Anterior cingulate cortex (tissue), 58 donors: ENCODE results near the gene TFCP2.
"Not testable (repeated sequence)": the region's sequence is repeated elsewhere in the genome, so short reads cannot be mapped to it uniquely, and the experiment has no call there.

Experiments used
- DNase-seq, 58 donors: peaks; one replicate each; lab custom pipeline; 2025; lab: John Stamatoyannopoulos, UW

The TFCP2 gene

DNA sequence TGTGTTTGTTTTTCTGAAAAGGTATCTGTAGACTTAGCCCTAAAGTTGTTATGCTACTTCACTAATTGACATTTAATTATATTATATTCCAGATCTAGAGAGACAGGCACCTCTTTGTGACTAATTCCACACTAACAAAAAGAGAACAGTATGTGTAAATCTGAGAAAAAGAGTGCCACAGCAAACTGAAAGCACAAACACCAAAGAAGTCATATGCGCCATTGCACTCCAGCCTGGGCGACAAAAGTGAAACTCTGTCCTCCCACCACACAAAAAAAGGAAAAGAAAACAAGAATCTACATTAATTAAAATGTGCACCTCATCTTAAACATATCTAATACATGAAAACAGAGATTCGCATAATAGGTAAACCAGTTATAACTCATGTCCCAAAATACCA lies 85.1 kb downstream of the TFCP2 start:
- DNase-seq = no peak

DNA sequence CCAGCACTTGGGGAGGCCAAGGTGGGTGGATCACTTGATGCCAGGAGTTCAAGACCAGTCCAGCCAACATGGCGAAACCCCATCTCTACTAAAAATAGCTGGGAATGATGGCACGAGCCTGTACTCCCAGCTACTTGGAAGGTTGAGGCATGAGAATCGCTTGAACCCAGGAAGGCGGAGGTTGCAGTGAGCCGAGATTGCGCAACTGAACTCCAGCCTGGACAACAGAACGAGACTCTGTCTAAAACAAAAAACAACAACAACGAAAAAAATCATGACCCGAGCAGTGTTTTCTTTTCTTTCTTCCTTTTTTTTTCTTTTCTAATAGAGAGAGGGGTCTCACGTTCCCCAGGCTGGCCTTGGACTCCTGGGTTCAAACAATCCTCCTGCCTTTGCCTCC lies 86.0 kb downstream of the TFCP2 start:
- DNase-seq = no peak

DNA sequence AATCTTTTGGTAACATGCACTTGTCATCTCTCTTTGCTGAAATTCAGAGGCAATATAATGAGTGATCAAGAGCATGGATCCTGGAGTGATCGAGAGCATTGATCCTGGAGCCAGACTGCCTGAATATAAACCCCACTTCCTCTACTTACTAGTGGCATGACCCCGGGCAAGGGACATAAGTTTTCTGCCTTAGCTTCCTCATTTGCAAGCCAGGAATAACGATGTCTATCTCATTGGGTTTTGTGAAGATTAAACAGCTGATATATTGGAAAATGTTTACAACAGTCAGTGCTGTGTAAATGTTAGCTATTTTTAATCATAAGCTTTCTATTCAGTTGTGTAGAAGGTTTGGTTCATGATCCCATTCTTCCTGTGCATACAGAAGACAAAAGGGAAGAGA lies 87.2 kb downstream of the TFCP2 start:
- DNase-seq = no peak

DNA sequence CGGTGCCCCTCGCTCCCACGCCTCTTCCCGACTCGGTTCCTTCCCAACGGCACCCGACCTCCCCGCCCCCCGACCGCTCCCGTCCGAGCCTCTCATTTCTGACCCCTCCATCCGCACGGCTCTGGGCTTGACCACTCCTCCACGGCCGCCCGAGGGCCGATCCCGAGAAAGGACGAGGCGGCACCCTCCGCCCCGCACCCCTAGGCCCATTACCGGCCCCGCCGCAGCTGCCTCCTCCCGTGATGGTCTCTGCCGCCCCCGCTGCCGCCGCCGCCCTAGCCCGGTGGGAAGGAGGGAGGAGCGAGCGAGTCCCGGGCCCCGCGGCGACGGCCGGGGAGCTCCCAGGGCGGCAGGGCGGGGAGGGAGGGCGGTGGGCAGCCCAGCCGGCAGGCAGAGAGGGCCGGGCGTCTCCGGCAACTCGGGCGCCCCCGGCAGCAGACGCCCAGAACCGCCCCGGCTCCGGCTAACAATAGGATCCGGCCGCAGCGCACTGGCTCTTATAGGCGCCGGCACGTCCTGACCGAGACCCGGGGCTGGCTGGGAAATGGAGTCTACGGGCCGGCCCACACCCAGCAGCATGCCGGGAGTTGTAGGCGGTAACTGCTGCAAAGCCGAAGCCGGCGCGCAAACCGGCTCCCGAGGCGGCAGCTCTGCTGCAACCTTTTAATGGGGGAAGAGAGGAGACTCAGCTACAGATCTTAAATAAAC lies 89.7 kb downstream of the TFCP2 start, which contains the start of gene CSRNP2:
CSRNP2 (minus strand) TSS at position 471 of the 708 bp plus-strand sequence. CDS start 7,035 bp downstream, outside the sequence.
- peak; percentile 64 to 99 (median 95) for DNase-seq

- peak in 20 of 58 donors; percentile 3 to 71 (median 43) for DNase-seq
Measured at GRCh38 chr12:51082561-51083125, 90.3 kb downstream of the TFCP2 start.

- DNase-seq = no peak
Measured at GRCh38 chr12:51081421-51081820, 91.5 kb downstream of the TFCP2 start.

- DNase-seq = no peak
Measured at GRCh38 chr12:51080136-51080535, 92.8 kb downstream of the TFCP2 start.

GRCh38 chr12:51078866-51079265 lies 94.1 kb downstream of the TFCP2 start:
- DNase-seq = not testable (repeated sequence)

DNA sequence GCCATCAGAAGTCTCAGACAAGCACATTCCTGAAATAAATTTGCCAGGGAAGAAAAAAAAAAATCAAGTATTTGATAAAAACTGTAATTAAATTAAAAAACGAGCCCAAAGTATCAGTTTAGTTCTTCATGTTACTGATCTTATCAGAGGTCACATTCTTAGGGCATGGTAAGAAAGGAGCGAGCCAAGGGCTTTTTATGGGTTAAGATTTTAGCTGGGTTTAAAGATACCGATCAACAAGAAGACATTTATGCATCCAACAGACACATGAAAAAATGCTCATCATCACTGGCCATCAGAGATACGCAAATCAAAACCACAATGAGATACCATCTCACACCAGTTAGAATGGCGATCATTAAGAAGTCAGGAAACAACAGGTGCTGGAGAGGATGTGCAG lies 94.6 kb downstream of the TFCP2 start:
- not testable (repeated sequence) for DNase-seq

DNA sequence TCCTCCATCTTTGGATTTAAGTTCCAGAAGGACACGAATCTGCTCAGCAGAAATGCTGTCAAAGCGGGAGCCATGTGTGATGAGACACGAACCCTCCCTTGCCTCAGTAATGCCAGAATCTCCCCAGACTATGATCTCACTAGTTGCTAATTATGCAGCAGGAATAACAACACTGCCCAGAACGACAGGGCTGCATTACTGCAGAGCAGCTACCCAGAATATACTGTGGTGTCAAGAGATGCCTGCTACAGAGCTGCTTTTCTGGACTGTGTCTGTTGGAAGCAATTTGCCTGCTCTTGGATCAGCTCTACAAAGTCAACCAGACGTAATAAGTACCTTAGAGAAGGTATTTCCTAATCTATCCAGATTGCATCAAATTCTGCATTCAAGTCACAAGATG lies 95.0 kb downstream of the TFCP2 start:
- peak in 42 of 58 donors; percentile 3 to 80 (median 26) for DNase-seq

GRCh38 chr12:51076236-51076930 lies 96.6 kb downstream of the TFCP2 start:
- peak in 12 of 58 donors; percentile 2 to 29 (median 14) for DNase-seq

DNA sequence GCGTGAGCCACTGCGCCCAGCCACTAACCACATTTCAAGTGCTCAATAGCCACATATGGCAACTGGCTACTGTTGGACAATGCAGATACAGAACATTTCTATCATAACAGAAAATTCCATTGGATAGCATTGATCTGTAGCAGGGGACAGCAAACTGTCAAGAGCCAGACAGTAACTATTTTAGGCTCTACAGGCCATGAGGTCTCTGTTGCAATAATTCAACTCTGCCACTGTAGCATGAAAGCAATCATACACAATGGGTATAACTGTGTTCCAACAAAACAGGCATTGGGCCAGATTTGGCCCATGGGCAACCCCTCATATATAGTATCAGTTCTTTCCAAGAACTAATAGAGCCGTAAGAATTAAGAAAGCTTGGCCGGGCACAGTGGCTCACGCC lies 97.5 kb downstream of the TFCP2 start:
- no peak for DNase-seq

GRCh38 chr12:51071663-51072062 lies 101.3 kb downstream of the TFCP2 start:
- no peak for DNase-seq

GRCh38 chr12:51070004-51070403 lies 102.9 kb downstream of the TFCP2 start:
- DNase-seq = no peak

DNA sequence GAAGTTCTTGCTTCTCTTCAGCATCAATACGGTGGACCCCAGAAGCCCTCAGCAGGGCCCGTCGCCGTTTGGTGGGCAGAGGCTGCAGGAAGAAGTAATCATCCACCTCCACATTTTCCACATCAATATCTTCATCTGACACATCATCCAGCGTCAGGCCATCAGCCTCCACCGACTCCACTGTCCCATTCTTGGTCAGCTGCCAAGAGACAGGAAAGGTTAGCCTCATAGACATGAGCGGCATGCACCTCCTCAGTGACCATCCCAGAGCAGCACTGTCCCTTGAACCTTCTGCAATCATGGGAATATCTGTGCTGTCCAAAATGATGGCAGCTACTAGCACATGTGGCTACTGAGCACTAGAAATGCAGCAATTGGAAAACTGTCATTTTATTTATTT lies 105.2 kb downstream of the TFCP2 start:
- no peak for DNase-seq

- DNase-seq = no peak
Measured at GRCh38 chr12:51067229-51067628, 105.7 kb downstream of the TFCP2 start.

GRCh38 chr12:51065530-51065929 lies 107.4 kb downstream of the TFCP2 start:
- DNase-seq = no peak

- no peak for DNase-seq
Measured at GRCh38 chr12:51062631-51063397, 110.1 kb downstream of the TFCP2 start.

GRCh38 chr12:51059086-51059485 lies 113.8 kb downstream of the TFCP2 start:
- no peak for DNase-seq

- no peak for DNase-seq
Measured at GRCh38 chr12:51056242-51056641, 116.7 kb downstream of the TFCP2 start.

- DNase-seq = no peak
Measured at GRCh38 chr12:51055060-51055459, 117.9 kb downstream of the TFCP2 start.
